OCI-LY1 (cell line): ENCODE data around the gene ADPRM.

Experiments used
- H2AFZ ChIP-seq: fragments of 200-600 bp; sonication (generic), shearing (Covaris generic); 2 replicates; pipeline ENCODE4 v1.6.0; 2014; ENCODE audit warnings: antibody characterized with exemption, mild to moderate bottlenecking, low read length
- H3F3A ChIP-seq: fragments of 200-600 bp; sonication (generic), shearing (Covaris generic); 2 replicates; pipeline ENCODE4 v1.6.0; 2014; ENCODE audit warnings: mild to moderate bottlenecking, antibody characterized with exemption, low read length, moderate library complexity; ENCODE audit not compliant: insufficient read depth
- H3K27ac ChIP-seq: fragments of 200-600 bp; sonication (generic); 2 replicates; pipeline ENCODE4 v1.5.1; 2014; ENCODE audit warnings: low read length, mixed run types, mild to moderate bottlenecking, low read depth; ENCODE audit not compliant: poor library complexity, severe bottlenecking
- H3K27me3 ChIP-seq: fragments of 200-600 bp; sonication (generic); 2 replicates; pipeline ENCODE4 v1.6.0; 2014; ENCODE audit warnings: antibody characterized with exemption, mild to moderate bottlenecking, low read length, moderate library complexity; ENCODE audit not compliant: insufficient read depth
- H3K36me3 ChIP-seq: fragments of 200-600 bp; sonication (generic); 2 replicates; pipeline ENCODE4 v1.6.1; 2014; ENCODE audit warnings: mild to moderate bottlenecking, antibody characterized with exemption, low read length, moderate library complexity, mixed read lengths; ENCODE audit not compliant: insufficient read depth
- H3K4me1 ChIP-seq: fragments of 200-600 bp; sonication (generic); 2 replicates; pipeline ENCODE4 v1.5.1; 2014; ENCODE audit warnings: mild to moderate bottlenecking, low read length, moderate library complexity; ENCODE audit not compliant: insufficient read depth, severe bottlenecking
- H3K4me2 ChIP-seq: fragments of 200-600 bp; sonication (generic), shearing (Covaris generic); 2 replicates; pipeline ENCODE4 v1.6.1; 2014; ENCODE audit warnings: low read length
- H3K4me3 ChIP-seq: fragments of 200-600 bp; sonication (generic); 2 replicates; pipeline ENCODE4 v1.5.1; 2014; ENCODE audit warnings: low read length, low read depth, mild to moderate bottlenecking, mixed read lengths; ENCODE audit not compliant: poor library complexity, severe bottlenecking
- H3K79me2 ChIP-seq: fragments of 200-600 bp; shearing (Covaris generic); 2 replicates; pipeline ENCODE4 v1.6.1; 2016; ENCODE audit warnings: mixed run types, low read length, mixed read lengths; ENCODE audit not compliant: insufficient read depth
- H3K9ac ChIP-seq: fragments of 200-600 bp; sonication (generic), shearing (Covaris generic); 2 replicates; pipeline ENCODE4 v1.6.1; 2014; ENCODE audit warnings: mild to moderate bottlenecking, low read length, mixed read lengths
- H3K9me2 ChIP-seq: fragments of 200-600 bp; sonication (generic), shearing (Covaris generic); 2 replicates; pipeline ENCODE4 v1.6.1; 2014; ENCODE audit warnings: low read depth, mild to moderate bottlenecking, low read length, mixed read lengths
- H3K9me3 ChIP-seq: fragments of 200-600 bp; shearing (Covaris generic); 2 replicates; pipeline ENCODE4 v1.6.1; 2014; ENCODE audit warnings: low read length, mixed read lengths
- H4K20me1 ChIP-seq: fragments of 200-600 bp; sonication (generic), shearing (Covaris generic); 2 replicates; pipeline ENCODE4 v1.6.0; 2016; ENCODE audit warnings: mild to moderate bottlenecking, low read length; ENCODE audit not compliant: insufficient read depth
- CTCF ChIP-seq: fragments of 200-600 bp; sonication (generic), shearing (Covaris generic); IDR thresholded peaks from 2 replicates; pipeline ENCODE4 v1.5.1; 2017; ENCODE audit warnings: mild to moderate bottlenecking, antibody characterized with exemption, low read length, moderate library complexity, mixed read lengths
- EZH2 ChIP-seq: fragments of 200-600 bp; sonication (generic), shearing (Covaris generic); IDR thresholded peaks from 2 replicates; pipeline ENCODE4 v1.8.0; 2017; ENCODE audit warnings: borderline replicate concordance, mixed run types, mild to moderate bottlenecking, antibody characterized with exemption, low read length, moderate library complexity, mixed read lengths

ADPRM gene

GRCh38 chr17:10649602-10650001, 47.8 kb upstream of the ADPRM start:
- Histone ChIP-seq H2AFZ (no peak overlapping the region), H3K4me2 (no peak overlapping the region), H3K9me2 (no peaks in the 10 kb centered on the region), H3K27ac (no peak overlapping the region), H3F3A (no peaks in the 10 kb centered on the region), H3K9ac (no peak overlapping the region), H4K20me1 (no peaks in the 10 kb centered on the region), H3K27me3 (0 out of 2 replicates have a peak, but pooled peaks cover 3% of the 10 kb centered on the region), H3K4me3 (no peak overlapping the region), H3K79me2 (no peaks in the 10 kb centered on the region), H3K4me1 (no peaks in the 10 kb centered on the region), H3K36me3 (no peaks in the 10 kb centered on the region), H3K9me3 (no peaks in the 10 kb centered on the region)
- TF ChIP-seq EZH2, result no peak
- no peak for TF ChIP-seq CTCF

- H3K79me2 ChIP-seq, result no peaks in the 10 kb centered on the region
- no peak overlapping the region for H3K4me3 ChIP-seq
- TF ChIP-seq EZH2 (no peak), CTCF (no peak)
- H3F3A ChIP-seq, result no peaks in the 10 kb centered on the region
- no peaks in the 10 kb centered on the region for H3K4me1 ChIP-seq
- H3K36me3 ChIP-seq, result no peaks in the 10 kb centered on the region
- no peaks in the 10 kb centered on the region for H3K9me3 ChIP-seq
- no peak overlapping the region for H3K27ac ChIP-seq
- peaks cover 8% of the 10 kb centered on the region for H3K27me3 ChIP-seq
- no peaks in the 10 kb centered on the region for H3K9me2 ChIP-seq
- no peak overlapping the region for H2AFZ ChIP-seq
- no peak overlapping the region for H3K9ac ChIP-seq
- H4K20me1 ChIP-seq, result no peaks in the 10 kb centered on the region
- no peak overlapping the region for H3K4me2 ChIP-seq
Observed at GRCh38 chr17:10651927-10652326, 45.5 kb upstream of the ADPRM start.

GRCh38 chr17:10652984-10653659, 44.3 kb upstream of the ADPRM start:
- Histone ChIP-seq H3K4me3 (no peak overlapping the region), H3K9me3 (no peaks in the 10 kb centered on the region), H3K4me2 (no peak overlapping the region), H3K9ac (no peak overlapping the region), H3K79me2 (no peaks in the 10 kb centered on the region), H3K36me3 (no peaks in the 10 kb centered on the region), H3F3A (no peaks in the 10 kb centered on the region), H4K20me1 (no peaks in the 10 kb centered on the region), H3K27ac (no peak overlapping the region), H3K9me2 (no peaks in the 10 kb centered on the region), H3K27me3 (peaks cover 8% of the 10 kb centered on the region), H3K4me1 (no peaks in the 10 kb centered on the region), H2AFZ (no peak overlapping the region)
- TF ChIP-seq CTCF (no peak), EZH2 (no peak)
